ENCODE measurements around the gene FSD2. TPM values are rescaled to one million over a fixed set of nuclear protein-coding genes. Genes with fewer than 3 reads are reported as not detected.
A peak's percentile ranks its signal among the peaks of the same experiment; 100 is the strongest.

Gene FSD2
- total RNA-seq, 2 donors from 2014 or later, result not detected

DNA sequence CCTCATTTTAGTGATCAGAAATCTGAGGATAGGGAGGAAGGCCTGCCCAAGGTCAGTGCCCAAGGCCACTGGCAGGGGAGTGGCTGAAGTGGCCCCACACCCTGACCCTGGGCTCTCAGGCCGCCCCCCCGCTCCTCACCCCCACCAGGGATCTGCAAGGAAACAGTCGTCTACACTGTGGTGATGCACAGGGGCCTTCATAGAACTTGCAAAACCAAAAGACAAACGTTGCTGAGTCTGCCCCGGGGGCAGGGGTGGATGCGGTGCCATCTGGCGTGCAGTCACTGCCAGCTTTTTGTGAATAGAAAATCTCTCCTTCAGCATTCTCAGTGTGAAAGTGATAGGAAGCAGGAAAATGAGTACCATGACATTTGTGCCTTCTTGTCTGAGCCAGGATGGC, 44.9 kb upstream of the FSD2 start:
- no peaks in the 10 kb centered on the region for H3K27me3 ChIP-seq (replicated peaks; ENCODE audit: insufficient read depth)
- no peaks in the 10 kb centered on the region for H3K36me3 ChIP-seq
- H3K9me3 ChIP-seq, result no peaks in the 10 kb centered on the region
- peaks cover 0 to 8% of the 10 kb centered on the region in 2 donors for H3K4me1 ChIP-seq (ENCODE audit: control insufficient read depth in 1 of 2, low read depth in 2 of 2)
- no peak overlapping the region for H3K4me3 ChIP-seq
- DNase-seq (ENCODE audit: low spot score) (no peak), ATAC-seq (ENCODE audit: insufficient number of reproducible peaks, low FRiP score, low read depth) (no peak)
- no peak overlapping the region for H3K27ac ChIP-seq
- TF ChIP-seq, protein P1, sequence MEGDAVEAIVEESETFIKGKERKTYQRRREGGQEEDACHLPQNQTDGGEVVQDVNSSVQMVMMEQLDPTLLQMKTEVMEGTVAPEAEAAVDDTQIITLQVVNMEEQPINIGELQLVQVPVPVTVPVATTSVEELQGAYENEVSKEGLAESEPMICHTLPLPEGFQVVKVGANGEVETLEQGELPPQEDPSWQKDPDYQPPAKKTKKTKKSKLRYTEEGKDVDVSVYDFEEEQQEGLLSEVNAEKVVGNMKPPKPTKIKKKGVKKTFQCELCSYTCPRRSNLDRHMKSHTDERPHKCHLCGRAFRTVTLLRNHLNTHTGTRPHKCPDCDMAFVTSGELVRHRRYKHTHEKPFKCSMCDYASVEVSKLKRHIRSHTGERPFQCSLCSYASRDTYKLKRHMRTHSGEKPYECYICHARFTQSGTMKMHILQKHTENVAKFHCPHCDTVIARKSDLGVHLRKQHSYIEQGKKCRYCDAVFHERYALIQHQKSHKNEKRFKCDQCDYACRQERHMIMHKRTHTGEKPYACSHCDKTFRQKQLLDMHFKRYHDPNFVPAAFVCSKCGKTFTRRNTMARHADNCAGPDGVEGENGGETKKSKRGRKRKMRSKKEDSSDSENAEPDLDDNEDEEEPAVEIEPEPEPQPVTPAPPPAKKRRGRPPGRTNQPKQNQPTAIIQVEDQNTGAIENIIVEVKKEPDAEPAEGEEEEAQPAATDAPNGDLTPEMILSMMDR (IDR thresholded peaks at IDR 0.05), result no peak

DNA sequence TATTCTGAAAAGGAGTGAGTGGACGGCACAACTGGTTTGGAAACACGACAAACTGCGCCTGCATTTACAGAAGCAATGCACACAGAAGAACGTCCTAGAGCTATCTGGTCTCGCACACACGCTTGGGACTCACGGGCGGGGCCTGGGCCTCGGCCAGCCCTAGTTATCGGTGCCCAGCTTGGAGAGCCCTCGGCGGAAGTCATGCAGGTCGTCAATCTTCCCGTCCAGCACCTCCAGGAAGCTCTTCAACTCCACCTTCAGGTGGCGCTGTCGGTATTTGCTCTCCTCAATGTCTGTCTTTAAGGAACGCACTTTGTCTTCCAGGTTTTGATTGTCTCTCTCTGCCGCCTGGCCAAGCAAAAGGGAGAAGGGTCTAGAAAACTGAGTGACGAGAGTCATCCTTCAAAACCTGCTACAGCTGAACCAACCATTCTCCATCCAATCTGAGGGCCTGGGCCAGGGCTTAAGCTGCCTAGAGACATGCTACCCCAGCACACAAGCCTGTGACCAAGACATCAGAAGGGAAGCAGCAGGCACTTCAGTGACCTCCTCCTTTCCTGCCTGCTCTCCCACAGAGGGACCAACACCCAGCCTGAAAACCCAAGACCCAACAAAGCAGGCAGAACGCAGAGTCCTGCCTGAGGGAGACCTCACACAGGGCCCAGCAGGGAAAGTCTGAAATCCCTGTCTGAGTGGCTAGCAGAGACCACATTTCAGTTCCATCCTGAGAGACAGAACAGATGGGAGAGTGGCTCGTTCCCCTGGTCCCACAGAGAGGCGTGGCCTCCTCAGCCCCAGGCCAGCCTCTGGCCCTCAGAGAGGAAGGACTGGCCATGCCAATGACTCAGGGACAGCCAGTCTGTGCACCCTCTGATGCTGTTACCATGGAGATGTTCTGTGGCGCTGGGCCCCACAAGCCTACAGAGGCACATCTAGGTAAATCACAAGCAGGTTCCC, 44.0 kb upstream of the FSD2 start:
- Histone ChIP-seq H3K27me3 (replicated peaks; ENCODE audit: insufficient read depth) (no peaks in the 10 kb centered on the region), H3K4me1 (ENCODE audit: control insufficient read depth in 1 of 2, low read depth in 2 of 2) (peaks cover 0 to 8% of the 10 kb centered on the region in 2 donors), H3K4me3 (peak overlapping the region; percentile 39), H3K36me3 (no peaks in the 10 kb centered on the region), H3K9me3 (no peaks in the 10 kb centered on the region), H3K27ac (no peak overlapping the region)
- DNase-seq (ENCODE audit: low spot score), result no peak
- TF ChIP-seq, protein P1 (IDR thresholded peaks at IDR 0.05), result peak; percentile 39
- peak; percentile 7 for ATAC-seq (ENCODE audit: insufficient number of reproducible peaks, low FRiP score, low read depth)

DNA sequence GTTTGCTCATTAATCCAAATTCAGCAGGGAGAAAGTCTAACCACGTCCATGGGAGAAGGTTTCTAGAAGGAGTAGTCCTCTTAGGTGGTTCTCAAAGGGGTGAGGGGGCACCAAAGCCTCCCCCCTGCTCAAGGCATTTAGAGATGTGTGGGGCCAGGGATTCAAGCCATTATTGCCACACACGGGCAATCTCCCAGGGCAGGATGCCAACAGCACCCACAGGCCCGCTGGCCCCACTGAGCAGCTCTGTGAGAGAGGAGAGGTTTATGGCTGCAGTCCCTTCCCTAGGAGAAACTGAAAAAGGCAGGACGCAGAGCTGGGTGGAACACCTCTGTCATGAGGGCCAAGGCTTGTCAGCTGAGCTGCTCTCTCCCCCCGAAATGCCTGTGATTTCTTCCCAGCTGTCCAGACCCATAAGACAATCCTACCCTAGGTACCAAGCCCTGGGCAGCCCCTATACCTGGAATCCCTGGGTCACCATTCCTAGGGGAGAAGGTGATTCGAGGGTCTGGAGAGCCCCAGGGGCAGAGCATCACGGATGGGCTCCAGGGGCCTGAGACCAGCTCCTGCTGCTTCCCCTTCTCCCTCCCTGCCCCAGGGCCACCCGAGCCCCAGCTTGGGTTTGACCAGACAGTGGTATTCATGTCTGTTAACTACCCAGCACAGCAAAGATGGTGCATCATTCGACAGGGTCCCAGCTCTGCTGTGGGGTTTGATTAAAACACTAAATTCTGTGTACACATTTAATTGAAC, 42.5 kb upstream of the FSD2 start:
- no peak for DNase-seq (ENCODE audit: low spot score)
- Histone ChIP-seq H3K27ac (no peak overlapping the region), H3K27me3 (replicated peaks; ENCODE audit: insufficient read depth) (no peaks in the 10 kb centered on the region), H3K4me3 (no peak overlapping the region), H3K4me1 (ENCODE audit: control insufficient read depth in 1 of 2, low read depth in 2 of 2) (peaks cover 0 to 8% of the 10 kb centered on the region in 2 donors), H3K36me3 (no peaks in the 10 kb centered on the region), H3K9me3 (no peaks in the 10 kb centered on the region)
- TF ChIP-seq, protein P1 (IDR thresholded peaks at IDR 0.05), result no peak
- ATAC-seq (ENCODE audit: insufficient number of reproducible peaks, low FRiP score, low read depth), result no peak

DNA sequence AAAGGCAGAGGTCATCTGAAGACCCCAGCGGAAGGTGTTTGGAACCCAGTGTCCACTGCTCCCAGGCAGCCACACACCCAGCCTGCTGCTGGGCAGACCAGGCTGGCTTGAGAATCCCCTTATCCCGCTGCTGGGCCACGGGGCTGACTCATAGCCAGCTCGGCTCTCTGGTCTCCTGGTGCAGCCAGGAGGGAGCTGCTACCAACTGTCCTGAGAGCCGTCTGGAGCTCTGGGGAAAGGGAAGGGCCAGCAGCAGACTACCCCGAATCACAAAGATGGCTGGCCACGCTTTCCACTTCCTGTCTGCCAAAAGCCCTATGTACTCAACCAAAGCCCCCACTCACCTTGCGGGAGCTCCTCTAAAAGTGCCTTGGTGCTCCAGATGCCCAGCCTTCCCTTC, 41.8 kb upstream of the FSD2 start:
- Histone ChIP-seq H3K27me3 (replicated peaks; ENCODE audit: insufficient read depth) (no peaks in the 10 kb centered on the region), H3K9me3 (no peaks in the 10 kb centered on the region), H3K4me1 (ENCODE audit: control insufficient read depth in 1 of 2, low read depth in 2 of 2) (peaks cover 0 to 8% of the 10 kb centered on the region in 2 donors), H3K27ac (no peak overlapping the region), H3K36me3 (no peaks in the 10 kb centered on the region), H3K4me3 (no peak overlapping the region)
- DNase-seq (ENCODE audit: low spot score), result no peak
- ATAC-seq (ENCODE audit: insufficient number of reproducible peaks, low FRiP score, low read depth), result no peak
- TF ChIP-seq, protein P1 (IDR thresholded peaks at IDR 0.05), result no peak

GRCh38 chr15:82846621-82847020, 40.8 kb upstream of the FSD2 start:
- no peaks in the 10 kb centered on the region for H3K9me3 ChIP-seq
- H3K4me3 ChIP-seq, result no peak overlapping the region
- peaks cover 0 to 8% of the 10 kb centered on the region in 2 donors for H3K4me1 ChIP-seq (ENCODE audit: control insufficient read depth in 1 of 2, low read depth in 2 of 2)
- TF ChIP-seq, protein P1 (IDR thresholded peaks at IDR 0.05), result no peak
- H3K36me3 ChIP-seq, result no peaks in the 10 kb centered on the region
- no peak for DNase-seq (ENCODE audit: low spot score)
- H3K27ac ChIP-seq, result no peak overlapping the region
- no peak for ATAC-seq (ENCODE audit: insufficient number of reproducible peaks, low FRiP score, low read depth)
- H3K27me3 ChIP-seq (replicated peaks; ENCODE audit: insufficient read depth), result no peaks in the 10 kb centered on the region

Data from thoracic aorta (tissue), 2 donors.